ENCODE measurements around the gene TRMT61A.

DNA sequence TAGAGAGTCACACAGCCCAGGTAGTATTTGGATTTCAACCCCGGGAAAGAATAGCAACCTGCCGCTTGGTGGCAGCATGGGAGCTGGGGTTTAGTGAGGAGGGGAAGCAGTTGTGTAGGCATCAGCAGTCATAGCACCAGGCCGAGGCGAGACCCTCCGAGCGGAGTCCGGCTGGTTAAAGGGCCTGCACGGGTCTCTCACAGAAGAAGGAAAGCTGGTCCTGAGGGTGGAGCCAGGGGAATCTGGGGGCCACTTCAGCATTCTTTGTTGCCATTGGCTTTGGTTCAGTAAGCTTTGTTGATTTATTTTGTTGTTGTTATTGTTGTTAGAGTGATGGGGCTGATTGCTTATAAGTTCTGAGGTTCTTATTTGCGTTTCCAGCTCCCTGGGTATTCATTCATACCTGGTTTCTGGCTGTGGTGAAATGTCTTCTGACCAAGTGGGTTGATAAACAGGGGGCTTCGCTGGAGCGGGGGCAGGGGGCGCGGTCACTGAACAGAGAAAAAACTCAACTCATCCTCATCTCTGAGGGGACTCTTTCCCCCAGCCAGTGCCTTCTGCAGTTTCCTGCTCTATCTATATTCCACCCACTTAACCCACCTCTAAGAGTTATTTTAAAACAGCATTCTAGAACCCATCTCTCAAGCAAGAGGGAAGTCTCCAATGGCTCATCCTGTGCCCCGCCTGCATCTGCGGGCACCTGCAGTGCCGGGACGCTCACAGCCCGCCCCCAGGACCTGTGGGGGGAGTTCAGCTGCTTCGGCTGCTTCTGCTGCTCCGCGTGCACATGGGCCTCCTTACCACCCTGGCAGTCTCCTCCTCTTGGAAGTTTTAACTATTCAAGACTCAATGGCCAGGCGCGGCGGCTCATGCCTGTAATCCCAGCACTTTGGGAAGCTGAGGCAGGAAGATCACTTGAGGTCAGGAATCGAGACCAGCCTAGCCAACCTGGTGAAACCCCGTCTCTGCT lies 18.0 kb upstream of the TRMT61A start:
- TF ChIP-seq, protein P1, sequence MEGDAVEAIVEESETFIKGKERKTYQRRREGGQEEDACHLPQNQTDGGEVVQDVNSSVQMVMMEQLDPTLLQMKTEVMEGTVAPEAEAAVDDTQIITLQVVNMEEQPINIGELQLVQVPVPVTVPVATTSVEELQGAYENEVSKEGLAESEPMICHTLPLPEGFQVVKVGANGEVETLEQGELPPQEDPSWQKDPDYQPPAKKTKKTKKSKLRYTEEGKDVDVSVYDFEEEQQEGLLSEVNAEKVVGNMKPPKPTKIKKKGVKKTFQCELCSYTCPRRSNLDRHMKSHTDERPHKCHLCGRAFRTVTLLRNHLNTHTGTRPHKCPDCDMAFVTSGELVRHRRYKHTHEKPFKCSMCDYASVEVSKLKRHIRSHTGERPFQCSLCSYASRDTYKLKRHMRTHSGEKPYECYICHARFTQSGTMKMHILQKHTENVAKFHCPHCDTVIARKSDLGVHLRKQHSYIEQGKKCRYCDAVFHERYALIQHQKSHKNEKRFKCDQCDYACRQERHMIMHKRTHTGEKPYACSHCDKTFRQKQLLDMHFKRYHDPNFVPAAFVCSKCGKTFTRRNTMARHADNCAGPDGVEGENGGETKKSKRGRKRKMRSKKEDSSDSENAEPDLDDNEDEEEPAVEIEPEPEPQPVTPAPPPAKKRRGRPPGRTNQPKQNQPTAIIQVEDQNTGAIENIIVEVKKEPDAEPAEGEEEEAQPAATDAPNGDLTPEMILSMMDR (IDR thresholded peaks at IDR 0.05) = no peak
- TF ChIP-seq POLR2A (IDR thresholded peaks at IDR 0.05) = no peak

Measured in stomach (tissue), 4 donors.